Breast epithelium (tissue), 3 donors: ENCODE results near the gene INSYN2A.

Experiments
- CTCF ChIP-seq, 3 donors: fragments of 450-650 bp; IDR thresholded peaks; one replicate each; pipeline ENCODE4 v1.5.1; 2016 to 2017; ENCODE audit warnings: antibody characterized with exemption in 3 of 3, mild to moderate bottlenecking in 3 of 3, moderate library complexity in 3 of 3
- POLR2A ChIP-seq: fragments of 450-650 bp; IDR thresholded peaks from one replicate; pipeline ENCODE4 v1.6.1; 2016; ENCODE audit warnings: antibody characterized with exemption, mild to moderate bottlenecking, moderate library complexity

DNA sequence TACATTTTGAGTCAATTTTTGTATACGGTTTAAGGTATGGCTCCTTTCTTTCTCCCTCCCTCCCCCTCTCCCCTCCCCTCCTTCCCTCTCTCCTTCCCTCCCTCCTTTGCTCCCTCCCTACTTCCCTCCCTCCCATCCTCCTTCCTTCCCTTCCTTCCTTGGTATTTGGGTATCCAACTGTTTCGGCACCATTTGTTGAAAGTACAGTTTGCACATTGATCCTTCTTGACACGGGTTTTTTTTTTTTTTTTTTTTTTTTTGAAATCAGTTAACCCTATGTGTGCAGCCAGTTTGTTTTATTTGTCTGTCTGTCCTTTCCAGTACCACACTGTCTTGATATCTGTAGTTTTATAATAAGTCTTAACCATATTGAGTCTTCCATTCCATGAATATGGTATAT is 39.9 kb upstream of the INSYN2A start:
- no peak for TF ChIP-seq CTCF (IDR thresholded peaks at IDR 0.05)
- no peak for TF ChIP-seq POLR2A
